ENCODE results near the gene FBXW5. TPM values are rescaled to one million over a fixed set of nuclear protein-coding genes. Genes with fewer than 3 reads are reported as not detected.

The FBXW5 gene
- total RNA-seq, 1 experiment from 2014 or later: 62.2 TPM

DNA sequence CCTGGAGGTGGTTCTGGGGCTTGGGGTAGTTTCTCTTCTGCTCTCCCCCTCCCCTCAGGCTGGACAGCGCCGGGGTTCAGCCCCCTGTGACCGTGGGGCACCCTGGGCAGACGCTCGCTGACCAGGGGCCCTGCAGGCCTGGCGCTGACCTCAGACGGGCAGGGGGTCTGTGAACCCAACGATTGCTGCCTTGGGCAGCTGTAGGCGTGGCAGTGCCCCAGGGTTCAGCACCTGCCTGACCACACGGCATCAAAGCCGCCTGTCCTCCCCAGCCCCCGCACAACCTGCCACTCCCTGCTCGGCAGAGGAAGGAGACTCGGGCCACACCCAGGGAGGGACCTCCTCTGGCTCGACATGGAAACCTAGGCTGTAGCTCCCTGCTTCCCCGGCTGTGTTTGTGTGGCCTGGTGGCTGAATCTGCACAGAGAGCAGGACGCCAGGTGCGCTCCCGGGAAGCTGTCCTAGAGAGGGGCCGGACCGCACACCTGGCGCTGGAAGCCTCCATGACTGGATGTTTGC lies 19.7 kb upstream of the FBXW5 start:
- DNase-seq: no peak
- Histone ChIP-seq H2BK5ac (ENCODE audit: insufficient read length, low read length) (no peak overlapping the region), H4K20me1 (ENCODE audit: control insufficient read depth, insufficient read depth, insufficient read length) (no peaks in the 10 kb centered on the region), H3K27ac (ENCODE audit: insufficient read length, low read depth, low read length) (no peak overlapping the region), H2AK5ac (ENCODE audit: insufficient read length, low read length) (no peak overlapping the region), H3K18ac (ENCODE audit: insufficient read length, low read depth, low read length) (no peak overlapping the region), H3K27me3 (ENCODE audit: insufficient read depth, low read length) (no peaks in the 10 kb centered on the region), H3K56ac (ENCODE audit: insufficient read length, low read depth, low read length) (no peak overlapping the region), H3K79me2 (ENCODE audit: insufficient read depth, low read length) (no peaks in the 10 kb centered on the region), H4K5ac (ENCODE audit: insufficient read length, low read depth, low read length) (no peak overlapping the region), H3K23me2 (ENCODE audit: insufficient read length, low read depth, low read length, poor library complexity, severe bottlenecking) (no peaks in the 10 kb centered on the region), H3K4me2 (ENCODE audit: insufficient read depth, insufficient read length, low read length) (no peak overlapping the region), H3K23ac (ENCODE audit: insufficient read length, low read depth, low read length) (no peak overlapping the region), H3T11ph (ENCODE audit: low read length) (no peak overlapping the region), H3K4ac (ENCODE audit: low read depth, low read length) (no peak overlapping the region), H3K9me3 (ENCODE audit: control insufficient read depth, low read depth, low read length) (no peaks in the 10 kb centered on the region), H2AFZ (ENCODE audit: low read length) (no peak overlapping the region), H2BK120ac (ENCODE audit: low read depth, low read length, poor library complexity, severe bottlenecking) (no peak overlapping the region), H2BK12ac (ENCODE audit: insufficient read length, low read depth, low read length) (no peak overlapping the region), H3K4me1 (ENCODE audit: insufficient read depth, low read length) (peaks cover 2% of the 10 kb centered on the region; the same call in 1 of the 2 replicates), H2BK15ac (ENCODE audit: low read depth, low read length) (no peak overlapping the region), H4K8ac (replicated peaks; ENCODE audit: insufficient read length, low read depth, low read length) (no peak overlapping the region), H2BK20ac (ENCODE audit: low read depth, low read length, poor library complexity, severe bottlenecking) (no peak overlapping the region), H3K79me1 (ENCODE audit: insufficient read depth, low read depth, low read length, poor library complexity, severe bottlenecking) (no peaks in the 10 kb centered on the region), H3K9ac (ENCODE audit: extremely low read depth, insufficient read length, low read length) (no peak overlapping the region), H3K14ac (ENCODE audit: insufficient read depth, low read length) (peak overlapping the region; percentile 8; the same call in 1 of the 2 replicates), H4K91ac (ENCODE audit: insufficient read length, low read depth, low read length) (no peak overlapping the region)
- peaks cover 7 to 13% of the 10 kb centered on the region in 2 experiments for H3K4me1 Mint-ChIP-seq
- peaks cover 16% of the 10 kb centered on the region for H3K27me3 Mint-ChIP-seq (ENCODE audit: low read depth)
- no peaks in the 10 kb centered on the region for H3K36me3 Mint-ChIP-seq (ENCODE audit: insufficient read depth in 1 of 3, low read depth in 3 of 3)
- no peaks in the 10 kb centered on the region for H3K9me3 Mint-ChIP-seq
- H3K27ac Mint-ChIP-seq: no peak overlapping the region
- H3K4me3 Mint-ChIP-seq: no peak overlapping the region
- WGBS (ENCODE audit: extremely low coverage, insufficient read length, low lambda C conversion rate): no CpG with 5 or more reads among the region's 22 CpGs
- no peak for TF ChIP-seq CTCF (conservative IDR thresholded peaks at IDR 0.05)
